Amniotic epithelial cell (primary cell): ENCODE data around the gene RGS10.
"Not testable (repeated sequence)": the region's sequence is repeated elsewhere in the genome, so short reads cannot be mapped to it uniquely, and the experiment has no call there.

Experiments used
- DNase-seq: peaks from one replicate; pipeline ENCODE4 v3.0.0-alpha.2; 2010; ENCODE audit warnings: low read depth

RGS10 gene

DNA sequence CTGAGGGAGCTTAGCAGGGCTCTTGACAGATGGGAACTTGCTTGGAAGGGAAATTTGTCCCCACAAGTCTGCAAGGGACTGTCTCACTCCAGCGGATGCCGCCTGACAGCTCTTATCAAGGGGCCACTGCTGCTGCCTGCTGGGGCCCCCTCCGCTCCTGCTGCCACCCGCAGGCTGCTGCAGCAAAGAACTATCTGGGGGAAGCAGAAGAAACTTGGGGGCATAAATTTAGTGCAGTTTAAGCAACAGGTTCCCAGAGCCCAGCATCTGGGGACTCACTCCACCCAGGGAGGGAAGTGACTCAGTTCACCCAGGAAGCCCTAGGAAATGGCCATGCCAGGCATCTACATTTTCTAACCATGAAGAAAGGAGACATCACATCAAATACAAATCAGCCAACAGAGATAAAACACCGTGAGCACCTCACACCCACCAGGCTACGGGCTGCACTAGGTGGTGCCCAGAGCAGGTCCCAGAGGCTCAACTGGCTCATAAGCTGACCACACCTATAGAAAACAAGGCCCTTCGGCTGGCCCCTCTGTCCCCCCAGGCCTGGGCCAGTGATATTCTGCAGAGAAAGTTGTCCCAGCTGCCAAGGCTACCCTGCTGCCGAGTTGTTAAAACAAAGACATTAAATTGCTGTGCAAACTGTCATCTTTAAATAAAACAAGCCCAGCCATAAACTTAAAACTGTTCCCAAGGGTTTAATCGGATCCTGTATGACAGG lies 3.7 kb downstream of the RGS10 start:
- DNase-seq, result no peak

DNA sequence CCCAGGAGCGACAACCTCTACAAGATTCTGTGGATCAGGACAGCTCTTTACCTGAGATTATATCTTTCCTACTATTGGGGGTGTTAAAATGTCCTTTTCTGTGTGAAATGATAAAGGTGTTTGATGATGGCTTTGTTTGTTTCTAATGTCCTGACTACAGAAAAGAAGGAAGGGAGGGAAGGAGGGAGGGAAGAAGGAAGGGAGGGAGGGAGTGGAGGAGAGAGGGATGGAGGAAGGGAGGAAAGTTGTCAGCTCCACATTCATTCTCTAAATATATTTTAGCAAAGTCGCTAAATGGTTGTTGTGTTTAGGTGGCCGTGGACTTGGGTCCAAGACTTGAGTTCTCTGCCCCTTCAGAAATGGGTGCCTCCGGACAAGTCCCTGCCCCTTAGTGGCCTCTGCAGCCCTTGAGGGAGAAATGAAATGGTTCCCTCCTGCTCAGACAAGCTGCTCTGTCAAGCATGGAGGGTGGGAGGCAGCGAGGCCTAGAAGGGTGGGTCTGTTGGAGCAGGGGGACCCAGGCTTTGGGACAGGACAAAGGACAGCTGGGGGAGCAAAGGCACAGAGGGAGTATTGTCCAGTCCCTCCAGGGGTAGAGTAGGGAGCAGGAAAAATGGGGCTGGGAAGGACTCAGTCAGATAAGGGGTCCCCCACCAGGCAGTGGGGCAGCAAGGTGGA lies 4.4 kb downstream of the RGS10 start:
- DNase-seq, result no peak

DNA sequence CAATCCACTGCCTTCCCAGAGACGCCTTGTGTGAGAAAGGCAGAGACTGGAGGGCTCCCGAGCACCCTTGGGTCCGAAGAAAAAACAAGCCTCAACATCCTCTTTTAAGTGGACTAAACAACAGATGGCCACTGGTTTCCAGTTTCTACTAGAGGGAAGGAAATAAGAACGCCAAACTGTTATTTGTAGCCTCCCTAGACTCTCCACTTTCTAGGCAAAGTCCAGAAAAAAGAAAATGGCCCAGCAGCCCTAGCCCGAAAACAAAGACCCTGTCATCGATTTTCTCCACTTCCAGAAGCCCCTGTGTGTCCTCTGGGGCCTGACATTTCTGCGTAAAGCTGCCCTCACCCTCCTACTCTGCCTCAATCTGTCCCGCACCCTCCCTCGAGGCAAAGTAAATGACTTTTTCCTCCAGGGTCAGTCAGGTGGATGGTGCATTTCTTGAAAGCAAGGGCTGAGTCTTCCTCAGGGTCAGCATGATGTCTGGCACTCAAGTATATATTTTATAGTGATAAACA lies 6.0 kb downstream of the RGS10 start:
- no peak for DNase-seq

DNA sequence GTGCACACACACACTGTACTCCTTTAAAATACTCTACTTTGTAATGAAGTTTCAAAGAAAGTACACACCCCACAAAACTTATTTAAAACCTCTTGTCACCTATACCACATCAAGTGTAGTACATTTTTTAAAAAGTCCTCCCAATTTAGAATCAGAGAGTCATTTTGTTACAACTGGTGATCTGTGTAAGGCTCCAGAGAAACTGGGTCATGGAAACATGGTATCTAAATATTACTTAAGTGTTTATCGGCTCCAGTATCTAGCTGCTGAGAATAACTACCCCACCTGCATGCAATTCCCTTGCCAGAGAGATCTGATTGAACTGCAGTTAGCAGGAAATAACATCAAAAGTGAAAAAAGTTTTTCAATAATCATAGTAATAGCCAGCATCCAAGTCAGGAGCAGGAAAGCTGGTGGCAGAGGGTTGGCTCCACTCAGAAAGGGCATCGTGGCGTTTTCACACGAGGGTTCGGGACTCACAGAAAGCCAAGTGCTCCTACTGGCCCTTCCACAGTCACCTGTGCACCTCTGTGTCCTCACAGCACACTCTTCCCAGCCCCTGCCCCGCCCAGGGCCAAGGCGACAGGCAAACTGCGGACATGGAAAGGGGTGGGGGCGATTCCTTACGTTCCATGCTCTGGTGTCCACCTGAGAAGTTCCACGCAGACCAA lies 6.5 kb downstream of the RGS10 start:
- no peak for DNase-seq

DNA sequence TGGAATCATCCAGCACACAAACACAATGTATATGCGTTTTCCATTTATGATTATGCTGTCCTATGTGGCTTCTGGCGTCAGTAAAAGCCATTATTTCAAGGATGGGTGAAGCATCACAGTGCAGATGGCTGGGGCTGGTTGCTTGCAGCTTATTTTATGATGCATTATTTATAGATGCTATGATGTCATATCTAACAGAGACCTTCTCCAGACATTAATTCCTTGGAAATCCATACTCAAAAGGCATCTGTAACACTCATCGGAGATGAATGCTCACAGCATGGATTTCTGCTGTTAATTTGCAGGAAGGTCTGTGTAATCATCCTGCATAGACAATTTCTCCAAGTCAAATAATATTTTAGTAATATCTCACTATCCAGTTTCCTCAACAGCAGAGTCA lies 7.2 kb downstream of the RGS10 start:
- DNase-seq, result no peak

DNA sequence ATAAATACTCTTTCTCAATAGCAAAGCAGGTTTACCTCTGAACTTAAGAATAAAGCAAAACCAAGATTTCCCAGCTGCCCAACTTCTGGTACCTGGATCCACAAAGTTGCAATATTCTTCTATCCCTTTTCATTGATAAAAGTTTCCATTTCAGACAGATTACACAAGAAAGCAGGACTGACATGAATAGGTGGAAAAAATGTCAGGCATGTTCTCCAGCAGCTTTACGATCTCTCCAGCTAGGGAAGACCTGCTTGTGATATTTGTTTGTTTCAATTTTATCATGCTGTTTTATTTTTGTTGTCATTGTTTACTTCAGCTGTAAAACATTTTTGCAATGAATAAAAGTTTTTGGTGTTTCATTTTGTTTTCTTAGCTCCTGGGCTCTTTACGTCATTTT lies 9.0 kb downstream of the RGS10 start:
- no peak for DNase-seq

DNA sequence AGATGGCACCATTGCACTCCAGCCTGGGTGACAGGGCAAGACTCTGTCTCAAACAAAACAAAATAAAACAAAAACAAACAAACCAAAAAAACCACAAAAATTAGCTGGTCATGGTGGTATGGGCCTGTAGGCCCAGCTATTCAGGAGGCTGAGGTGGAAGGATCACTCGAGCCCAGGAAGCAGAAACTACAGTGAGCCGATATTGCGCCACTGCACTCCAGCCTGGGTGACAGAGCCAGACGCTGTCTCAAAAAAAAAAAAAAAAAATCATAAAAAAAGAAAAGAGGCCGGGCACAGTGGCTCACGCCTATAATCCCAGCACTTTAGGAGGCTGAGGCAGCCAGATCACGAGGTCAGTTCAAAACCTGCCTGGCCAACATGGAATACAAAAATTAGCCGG lies 9.7 kb downstream of the RGS10 start:
- not testable (repeated sequence) for DNase-seq

DNA sequence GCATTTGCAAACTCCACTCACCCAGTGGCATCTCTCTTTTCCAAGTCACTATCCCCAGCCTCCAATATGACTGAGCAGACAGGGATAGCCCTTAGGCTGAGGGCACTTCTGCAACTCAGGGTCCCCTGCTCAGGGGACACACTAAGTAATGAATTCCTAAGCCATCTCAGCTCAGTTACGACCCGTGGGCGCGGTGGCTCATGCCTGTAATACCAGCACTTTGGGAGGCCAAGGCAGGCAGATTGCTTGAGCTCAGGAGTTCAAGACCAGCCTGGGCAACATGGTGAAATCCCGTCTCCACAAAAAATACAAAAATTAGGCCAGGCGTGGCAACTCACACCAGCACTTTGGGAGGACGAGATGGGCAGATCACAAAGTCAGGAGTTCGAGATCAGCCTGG lies 10.3 kb downstream of the RGS10 start:
- not testable (repeated sequence) for DNase-seq

DNA sequence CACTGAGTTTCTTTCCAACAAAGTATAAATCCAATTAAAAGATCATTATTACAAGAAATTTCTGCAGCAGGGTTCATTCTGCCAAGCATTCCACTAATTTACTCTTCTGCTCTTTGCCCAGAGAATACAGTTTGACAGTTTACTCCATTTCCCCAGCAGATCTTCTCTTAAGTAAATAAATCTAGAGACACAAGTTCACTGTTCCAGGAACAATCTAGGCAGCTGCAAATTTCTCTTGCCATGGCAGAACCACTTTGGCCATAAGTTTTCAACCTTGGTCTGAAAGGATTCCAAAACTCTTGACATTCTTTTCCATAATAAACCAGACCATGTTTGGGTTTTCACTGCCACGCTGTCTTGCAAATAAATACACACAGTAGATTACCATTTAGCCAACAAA lies 11.5 kb downstream of the RGS10 start:
- no peak for DNase-seq

DNA sequence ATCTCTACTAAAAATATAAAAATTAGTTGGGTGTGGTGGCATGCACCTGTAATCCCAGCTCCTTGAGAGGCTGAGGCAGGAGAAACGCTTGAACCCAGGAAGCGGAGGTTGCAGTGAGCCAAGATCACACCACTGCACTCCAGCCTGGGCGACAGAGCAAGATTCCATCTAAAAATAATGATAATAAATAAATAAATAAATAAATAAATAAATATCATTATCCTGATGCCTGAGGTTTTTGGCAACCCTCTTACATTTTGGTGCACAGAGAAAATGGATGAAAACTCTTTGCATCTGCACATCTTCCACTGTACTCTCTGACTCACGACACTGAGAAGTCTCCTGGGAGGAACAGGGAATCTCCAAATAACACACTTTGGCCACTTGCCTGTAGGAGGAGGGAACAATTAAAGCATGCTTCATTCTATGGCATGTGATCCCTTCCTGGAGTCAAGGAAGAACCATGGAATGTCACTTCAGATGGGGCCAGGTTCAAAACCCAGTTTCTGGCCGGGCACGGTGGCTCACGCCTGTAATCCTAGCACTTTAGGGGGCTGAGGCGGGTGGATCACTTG lies 13.8 kb downstream of the RGS10 start:
- DNase-seq, result peak; percentile 31

DNA sequence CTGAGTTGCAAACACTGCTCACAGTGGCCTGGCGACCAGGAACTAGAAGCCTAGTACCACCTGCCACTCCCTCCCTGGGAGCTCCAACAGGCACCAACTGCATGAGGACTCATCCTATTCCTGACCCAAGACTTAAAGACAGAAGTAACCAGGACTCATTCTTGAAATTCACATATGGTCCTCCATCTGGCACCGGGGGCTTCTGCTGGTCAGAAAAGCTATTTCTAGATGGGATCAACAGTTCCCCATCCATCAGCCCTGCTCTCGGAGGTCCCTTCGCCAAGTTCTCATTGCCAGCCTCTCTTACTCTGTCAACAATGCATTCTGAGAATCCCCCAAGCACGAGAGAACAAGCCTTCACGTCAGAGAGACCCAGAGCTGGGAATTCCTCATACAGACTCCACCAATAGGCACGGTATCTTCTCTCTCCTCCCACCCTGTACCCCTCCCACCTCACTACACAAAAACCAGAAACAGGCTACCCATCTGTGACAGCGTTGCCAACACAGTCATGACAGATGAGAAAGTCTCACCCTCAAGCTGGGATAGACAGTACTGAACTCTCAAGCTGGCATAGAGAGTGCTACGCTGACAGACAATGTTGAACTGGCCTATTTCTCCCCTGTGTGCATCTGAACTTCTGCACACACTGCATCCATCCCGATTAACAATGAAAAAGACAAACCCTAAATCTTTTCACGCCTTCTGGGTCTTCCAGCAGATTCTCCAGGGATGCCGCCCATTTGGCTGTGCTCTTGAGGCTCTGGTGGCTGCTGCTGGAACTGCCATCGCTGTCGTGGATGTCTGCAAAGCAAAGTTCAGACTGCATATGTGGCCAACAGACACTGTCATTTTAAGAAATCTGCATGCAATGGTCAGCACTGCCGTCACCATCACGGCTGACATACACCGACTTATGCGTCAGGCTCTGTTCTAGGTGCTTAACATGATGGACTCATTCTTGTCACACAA lies 15.6 kb downstream of the RGS10 start:
- no peak for DNase-seq

DNA sequence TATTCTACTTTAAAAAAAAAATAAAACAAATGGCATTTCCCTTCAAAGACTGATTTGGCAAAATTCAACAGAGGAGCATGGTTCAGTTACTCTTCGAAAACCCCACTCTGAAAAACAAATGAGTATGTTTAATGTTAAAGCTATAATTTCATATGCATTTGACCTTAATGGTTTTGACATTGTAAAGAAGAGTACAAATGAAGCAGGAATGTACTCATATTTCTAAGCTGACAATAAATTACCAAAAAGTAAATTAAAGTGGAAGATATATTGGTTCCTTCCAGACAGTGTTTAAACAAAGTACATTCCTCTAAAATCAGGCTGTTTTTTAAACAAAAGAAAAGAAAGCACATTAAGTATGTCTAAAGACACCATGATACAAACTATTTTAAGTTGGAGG lies 16.4 kb downstream of the RGS10 start:
- DNase-seq, result no peak

DNA sequence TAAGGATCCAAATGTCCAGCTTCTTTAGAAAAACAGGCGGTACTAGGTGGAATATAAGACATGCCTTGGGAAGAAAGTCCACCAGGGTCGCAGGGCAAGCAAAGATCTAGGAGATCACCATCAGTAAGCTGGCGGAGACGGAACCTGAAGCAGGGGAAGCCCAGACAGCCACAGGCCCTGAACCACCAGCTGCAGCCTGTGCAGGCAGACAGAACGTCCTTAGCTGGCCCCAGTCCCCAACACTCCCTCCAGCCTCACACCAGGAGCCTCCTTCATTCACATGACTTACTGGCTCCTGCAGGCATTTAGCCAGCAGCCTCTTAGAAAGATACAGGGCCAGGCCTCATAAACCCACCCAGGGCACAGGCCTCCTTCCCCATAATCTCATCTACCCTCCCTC lies 17.4 kb downstream of the RGS10 start:
- DNase-seq, result no peak

DNA sequence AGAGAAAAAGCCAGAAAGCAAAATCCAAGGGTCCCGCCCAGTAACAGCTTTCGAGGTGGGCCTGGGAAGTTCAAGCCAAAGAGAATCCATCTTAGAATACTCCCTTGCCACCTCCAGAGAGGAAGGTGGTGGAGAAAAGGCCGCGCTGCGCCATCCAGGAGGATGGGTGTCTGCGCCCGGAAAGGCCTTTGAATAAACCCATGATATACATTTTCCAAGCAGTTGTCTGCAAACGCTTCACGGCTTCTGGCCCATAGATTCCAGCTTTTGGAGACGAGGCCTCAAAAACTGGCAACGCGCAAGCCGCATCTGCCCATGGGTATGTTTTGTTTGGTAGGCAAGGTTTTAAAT lies 17.8 kb downstream of the RGS10 start:
- no peak for DNase-seq

DNA sequence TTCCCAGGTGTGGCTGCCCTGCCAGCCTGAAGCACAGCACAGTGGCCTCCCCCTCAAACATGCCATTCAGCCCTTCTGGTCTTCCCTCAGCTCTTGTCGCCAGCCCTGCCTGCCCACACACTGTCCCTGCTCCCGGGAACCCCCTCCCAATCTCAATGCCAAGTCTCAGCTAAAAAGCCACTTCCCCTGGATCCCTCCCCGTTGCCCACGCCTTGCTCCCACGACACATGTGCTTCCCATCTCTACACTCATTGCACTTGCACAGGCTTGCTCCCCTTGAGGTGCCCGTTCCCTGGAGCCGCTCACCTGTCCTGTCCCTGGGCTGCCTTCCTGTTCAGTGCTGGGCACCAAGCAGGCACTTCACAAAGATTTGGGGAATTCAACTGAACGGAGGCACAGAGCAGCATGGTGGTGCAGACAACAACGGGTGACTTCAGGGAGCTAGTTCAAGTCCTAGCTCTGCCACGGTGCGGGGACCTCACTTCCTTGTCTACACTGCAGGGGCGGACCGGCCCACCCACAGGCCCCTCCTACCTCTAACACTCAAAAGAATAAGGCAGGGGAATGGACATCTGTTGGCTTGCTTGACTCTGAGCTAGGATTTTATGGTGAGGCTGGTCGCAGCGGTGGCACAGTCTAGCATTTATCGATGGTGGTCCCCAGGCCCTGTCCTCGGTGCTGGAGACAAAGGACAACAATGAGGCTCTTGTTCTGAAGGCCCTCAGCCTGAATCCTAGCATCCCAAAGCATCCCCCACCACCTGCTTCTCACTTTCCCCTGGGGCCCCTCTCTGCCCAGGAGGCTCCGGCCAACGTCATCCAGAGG lies 18.4 kb downstream of the RGS10 start:
- DNase-seq, result no peak

DNA sequence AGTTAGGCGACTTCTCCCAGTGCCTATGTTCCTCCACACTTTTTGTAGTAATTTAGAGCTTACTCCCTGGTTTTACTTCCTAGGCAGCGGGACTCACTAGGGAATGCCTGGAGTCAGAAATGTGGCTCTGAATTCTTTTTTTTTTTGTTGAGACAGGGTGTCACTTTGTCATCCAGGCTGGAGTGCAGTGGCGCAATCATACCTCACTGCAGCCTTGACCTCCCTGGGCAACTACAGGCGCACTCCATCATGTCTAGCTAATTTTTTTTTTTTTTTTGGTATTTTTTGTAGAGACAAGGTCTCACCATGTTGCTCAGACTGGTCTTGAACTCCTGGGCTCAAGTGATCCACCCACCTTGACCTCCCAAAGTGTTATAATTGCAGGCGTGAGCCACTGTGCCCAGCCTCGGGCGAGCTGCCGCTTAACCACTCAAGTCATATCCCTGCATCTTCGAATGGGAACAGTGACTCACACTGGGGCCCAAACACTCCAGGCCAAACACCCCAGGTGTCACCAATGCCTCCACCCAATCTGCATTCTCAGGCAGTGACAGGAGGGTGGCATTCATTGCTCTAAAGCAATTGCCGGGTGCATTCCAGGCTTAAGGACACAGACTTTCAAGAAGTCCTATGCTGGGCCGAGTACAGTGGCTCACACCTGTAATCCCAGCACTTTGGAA lies 19.6 kb downstream of the RGS10 start:
- no peak for DNase-seq

DNA sequence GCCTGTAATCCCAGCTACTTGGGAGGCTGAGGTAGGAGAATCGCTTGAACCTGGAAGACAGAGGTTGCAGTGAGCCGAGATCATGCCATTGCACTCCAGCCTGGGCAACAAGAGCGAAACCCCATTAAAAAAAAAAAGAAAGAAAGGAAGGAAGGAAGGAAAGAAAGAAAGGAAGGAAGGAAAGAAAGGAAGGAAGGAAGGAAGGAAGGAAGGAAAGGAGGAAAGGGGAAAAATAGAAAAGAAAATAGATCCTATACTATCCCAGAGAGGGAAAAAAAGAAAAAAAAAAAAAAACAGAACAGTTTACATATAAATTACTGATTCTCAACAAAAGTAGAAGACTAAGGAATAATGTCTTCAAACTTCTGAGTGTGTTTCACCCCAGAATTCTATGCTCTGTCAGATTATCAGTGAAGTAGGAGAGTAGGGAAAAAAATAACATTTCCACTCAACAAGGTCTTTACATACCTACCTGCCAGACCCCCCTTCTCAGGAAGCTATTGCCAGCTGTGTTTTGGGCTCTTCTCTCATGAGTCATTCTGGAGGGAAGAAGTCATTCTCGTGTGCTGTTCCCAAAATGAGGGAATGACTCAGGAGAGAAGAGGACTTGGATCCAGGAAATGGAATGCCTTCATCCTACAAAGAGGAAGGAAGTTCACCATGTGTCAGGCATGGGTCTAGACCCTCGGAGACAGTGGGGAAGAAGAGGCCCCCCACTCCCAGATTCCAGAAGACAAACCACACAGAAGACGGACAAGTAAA lies 20.9 kb downstream of the RGS10 start:
- peak; percentile 54 for DNase-seq

DNA sequence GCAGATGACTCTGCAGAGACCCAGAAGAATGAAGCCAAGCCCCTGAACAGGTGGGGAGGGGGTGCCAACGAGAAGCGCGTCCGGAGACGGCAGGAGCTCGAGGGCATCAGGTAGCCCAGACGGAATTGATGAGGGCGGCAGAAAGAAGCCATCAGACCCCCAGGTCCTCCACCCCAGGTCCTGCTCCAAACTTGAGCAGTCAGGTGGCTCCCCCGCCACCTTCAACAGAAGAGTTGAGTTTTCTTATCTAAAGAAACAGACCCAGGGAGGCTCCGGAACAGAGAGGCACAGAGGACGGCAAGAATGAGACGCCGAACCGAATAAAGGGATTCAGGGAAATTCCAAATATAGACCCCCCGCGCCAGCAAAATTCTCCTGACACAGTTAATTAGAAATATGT lies 22.2 kb downstream of the RGS10 start:
- no peak for DNase-seq

DNA sequence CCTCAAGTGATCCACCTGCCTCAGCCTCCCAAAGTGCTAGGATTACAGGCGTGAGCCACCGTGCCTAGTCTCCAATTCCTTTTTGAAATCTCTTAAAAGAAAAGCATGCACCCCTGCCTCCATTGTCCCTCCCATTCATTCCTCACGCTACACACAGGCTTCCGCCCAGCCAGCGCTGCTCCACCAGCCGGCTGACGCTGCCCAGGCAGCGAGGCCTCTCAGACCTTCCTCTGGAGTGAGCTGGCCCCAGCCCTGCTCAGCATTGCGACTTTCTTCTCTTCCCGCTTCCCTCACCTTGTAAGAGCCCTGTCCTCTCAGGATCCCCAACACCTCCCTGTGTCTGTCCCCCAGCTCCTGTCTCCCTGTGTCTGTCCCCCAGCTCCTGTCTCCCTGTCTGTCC lies 23.6 kb downstream of the RGS10 start:
- DNase-seq, result no peak
